BLaER1 treated with 17β-estradiol and CSF1 and Interleukin-3, amounts not matched to agents 10 nM and 100 nM (cell line): ENCODE results near the gene FHOD3.

ENCODE experiments used
- H3K27ac ChIP-seq, 11 experiments: shearing (Covaris generic); formaldehyde crosslinking; 2 replicates each; pipeline ENCODE4 v1.8.1; 2022
- H3K27me3 ChIP-seq, 11 experiments: shearing (Covaris generic); formaldehyde crosslinking; 2 replicates each; pipeline ENCODE4 v1.8.1; 2022
- H3K36me3 ChIP-seq, 11 experiments: shearing (Covaris generic); formaldehyde crosslinking; 2 replicates each; pipeline ENCODE4 v1.8.1; 2022
- H3K4me1 ChIP-seq, 10 experiments: shearing (Covaris generic); formaldehyde crosslinking; 2 replicates each; pipeline ENCODE4 v1.8.1; 2022
- H3K4me2 ChIP-seq, 11 experiments: shearing (Covaris generic); formaldehyde crosslinking; 2 replicates each; pipeline ENCODE4 v1.8.1; 2022
- H3K4me3 ChIP-seq, 10 experiments: shearing (Covaris generic); formaldehyde crosslinking; 2 replicates each; pipeline ENCODE4 v1.8.1; 2022
- H3K9ac ChIP-seq, 11 experiments: shearing (Covaris generic); formaldehyde crosslinking; 2 replicates each; pipeline ENCODE4 v1.8.1; 2022
- H3K9me3 ChIP-seq, 11 experiments: shearing (Covaris generic); formaldehyde crosslinking; replicated peaks in 1 of 11; 2 replicates each; pipeline ENCODE4 v1.8.1; 2022
- H4K20me1 ChIP-seq, 11 experiments: shearing (Covaris generic); formaldehyde crosslinking; 2 replicates each; pipeline ENCODE4 v1.8.1; 2022
- Cebpa-rat ChIP-seq, 11 experiments: shearing (Covaris generic); IDR thresholded peaks; 2 replicates each; pipeline ENCODE4 v1.8.1; 2022

FHOD3 gene

GRCh38 chr18:36301884-36302283 lies 4.4 kb downstream of the FHOD3 start:
- TF ChIP-seq Cebpa-rat (IDR thresholded peaks at IDR 0.05), result no peak
- Histone ChIP-seq H3K9me3 (no peaks in the 10 kb centered on the region), H3K4me1 (peaks cover 0 to 4% (median 0%) of the 10 kb centered on the region in 10 experiments; a peak in 2 of 20 replicates), H3K4me3 (no peak overlapping the region), H3K27me3 (peaks cover 13 to 37% (median 21%) of the 10 kb centered on the region in 11 experiments; a peak in 18 of 22 replicates), H4K20me1 (peaks cover 0 to 7% (median 0%) of the 10 kb centered on the region in 11 experiments; a peak in 2 of 22 replicates), H3K27ac (no peak overlapping the region), H3K36me3 (no peaks in the 10 kb centered on the region), H3K4me2 (no peak overlapping the region), H3K9ac (no peak overlapping the region)

DNA sequence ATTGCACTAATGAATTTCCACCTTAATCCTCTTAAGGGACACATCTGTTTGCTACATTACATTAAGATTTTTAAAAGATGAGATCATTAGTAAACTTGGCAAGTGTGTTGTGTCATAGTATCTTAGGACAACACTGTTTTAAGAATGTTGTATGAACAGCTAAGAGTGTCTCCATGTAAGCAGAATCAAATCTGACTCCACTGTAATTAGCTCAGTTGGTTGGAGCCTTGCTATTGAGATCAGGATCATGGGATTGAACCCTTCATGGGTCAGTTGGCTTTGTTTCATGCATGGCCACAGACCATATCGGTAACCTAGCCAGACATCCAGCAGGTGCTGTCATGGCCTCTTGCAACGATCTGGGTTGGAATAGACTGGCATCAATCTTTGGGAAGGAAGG lies 5.2 kb downstream of the FHOD3 start:
- Histone ChIP-seq H3K36me3 (no peaks in the 10 kb centered on the region), H3K9ac (no peak overlapping the region), H3K4me1 (peaks cover 0 to 4% (median 0%) of the 10 kb centered on the region in 10 experiments; a peak in 1 of 20 replicates), H3K9me3 (no peaks in the 10 kb centered on the region), H3K27me3 (peaks cover 13 to 31% (median 19%) of the 10 kb centered on the region in 11 experiments; a peak in 18 of 22 replicates), H3K4me2 (no peak overlapping the region), H3K4me3 (no peak overlapping the region), H4K20me1 (peaks cover 0 to 7% (median 0%) of the 10 kb centered on the region in 11 experiments; a peak in 2 of 22 replicates), H3K27ac (no peak overlapping the region)
- TF ChIP-seq Cebpa-rat (IDR thresholded peaks at IDR 0.05), result no peak

- TF ChIP-seq Cebpa-rat (IDR thresholded peaks at IDR 0.05), result no peak
Measured at GRCh38 chr18:36303211-36303844, 5.8 kb downstream of the FHOD3 start.

GRCh38 chr18:36304723-36305122 lies 7.2 kb downstream of the FHOD3 start:
- peaks cover 0 to 10% (median 0%) of the 10 kb centered on the region in 11 experiments; a peak in 7 of 22 replicates for H3K27me3 ChIP-seq
- no peak overlapping the region for H3K27ac ChIP-seq
- H3K4me2 ChIP-seq, result no peak overlapping the region
- no peak overlapping the region for H3K4me3 ChIP-seq
- no peak for TF ChIP-seq Cebpa-rat (IDR thresholded peaks at IDR 0.05)
- H3K9me3 ChIP-seq, result no peaks in the 10 kb centered on the region
- peaks cover 0 to 7% (median 0%) of the 10 kb centered on the region in 11 experiments; a peak in 1 of 22 replicates for H4K20me1 ChIP-seq
- no peaks in the 10 kb centered on the region for H3K36me3 ChIP-seq
- no peaks in the 10 kb centered on the region for H3K4me1 ChIP-seq
- no peak overlapping the region for H3K9ac ChIP-seq

More at GRCh38 chr18:36303211-36303844, 5.8 kb downstream of the FHOD3 start:
- no peak overlapping the region for H3K27ac ChIP-seq
- H3K36me3 ChIP-seq, result no peaks in the 10 kb centered on the region
- H3K4me2 ChIP-seq, result no peak overlapping the region
- peaks cover 9 to 24% (median 13%) of the 10 kb centered on the region in 11 experiments; a peak in 16 of 22 replicates for H3K27me3 ChIP-seq
- H3K4me1 ChIP-seq, result peaks cover 0 to 4% (median 0%) of the 10 kb centered on the region in 10 experiments; a peak in 1 of 20 replicates
- H3K4me3 ChIP-seq, result no peak overlapping the region
- peaks cover 0 to 7% (median 0%) of the 10 kb centered on the region in 11 experiments; a peak in 1 of 22 replicates for H4K20me1 ChIP-seq
- H3K9ac ChIP-seq, result no peak overlapping the region
- H3K9me3 ChIP-seq, result no peaks in the 10 kb centered on the region

- H3K4me1 ChIP-seq, result no peaks in the 10 kb centered on the region
- no peak overlapping the region for H3K27ac ChIP-seq
- H3K36me3 ChIP-seq, result no peaks in the 10 kb centered on the region
- H4K20me1 ChIP-seq, result peaks cover 0 to 4% (median 0%) of the 10 kb centered on the region in 11 experiments; a peak in 1 of 22 replicates
- no peak overlapping the region for H3K4me2 ChIP-seq
- H3K4me3 ChIP-seq, result no peak overlapping the region
- H3K27me3 ChIP-seq, result peaks cover 0 to 4% (median 0%) of the 10 kb centered on the region in 11 experiments; a peak in 2 of 22 replicates
- H3K9me3 ChIP-seq, result no peaks in the 10 kb centered on the region
- H3K9ac ChIP-seq, result no peak overlapping the region
- no peak for TF ChIP-seq Cebpa-rat (IDR thresholded peaks at IDR 0.05)
Measured at GRCh38 chr18:36305375-36305774, 7.9 kb downstream of the FHOD3 start.

GRCh38 chr18:36307513-36307912 lies 10.0 kb downstream of the FHOD3 start:
- TF ChIP-seq Cebpa-rat (IDR thresholded peaks at IDR 0.05), result no peak
- Histone ChIP-seq H4K20me1 (no peaks in the 10 kb centered on the region), H3K27ac (no peak overlapping the region), H3K9me3 (no peaks in the 10 kb centered on the region), H3K9ac (no peak overlapping the region), H3K4me3 (no peak overlapping the region), H3K4me1 (no peaks in the 10 kb centered on the region), H3K4me2 (no peak overlapping the region), H3K36me3 (no peaks in the 10 kb centered on the region), H3K27me3 (no peaks in the 10 kb centered on the region)

GRCh38 chr18:36308711-36309435 lies 11.4 kb downstream of the FHOD3 start:
- Histone ChIP-seq H4K20me1 (no peaks in the 10 kb centered on the region), H3K4me2 (no peak overlapping the region), H3K4me3 (no peak overlapping the region), H3K27me3 (no peaks in the 10 kb centered on the region), H3K27ac (no peak overlapping the region), H3K36me3 (no peaks in the 10 kb centered on the region), H3K9ac (no peak overlapping the region), H3K9me3 (no peaks in the 10 kb centered on the region), H3K4me1 (peaks cover 0 to under 1% (median 0%) of the 10 kb centered on the region in 10 experiments; a peak in 1 of 20 replicates)
- TF ChIP-seq Cebpa-rat (IDR thresholded peaks at IDR 0.05), result no peak

DNA sequence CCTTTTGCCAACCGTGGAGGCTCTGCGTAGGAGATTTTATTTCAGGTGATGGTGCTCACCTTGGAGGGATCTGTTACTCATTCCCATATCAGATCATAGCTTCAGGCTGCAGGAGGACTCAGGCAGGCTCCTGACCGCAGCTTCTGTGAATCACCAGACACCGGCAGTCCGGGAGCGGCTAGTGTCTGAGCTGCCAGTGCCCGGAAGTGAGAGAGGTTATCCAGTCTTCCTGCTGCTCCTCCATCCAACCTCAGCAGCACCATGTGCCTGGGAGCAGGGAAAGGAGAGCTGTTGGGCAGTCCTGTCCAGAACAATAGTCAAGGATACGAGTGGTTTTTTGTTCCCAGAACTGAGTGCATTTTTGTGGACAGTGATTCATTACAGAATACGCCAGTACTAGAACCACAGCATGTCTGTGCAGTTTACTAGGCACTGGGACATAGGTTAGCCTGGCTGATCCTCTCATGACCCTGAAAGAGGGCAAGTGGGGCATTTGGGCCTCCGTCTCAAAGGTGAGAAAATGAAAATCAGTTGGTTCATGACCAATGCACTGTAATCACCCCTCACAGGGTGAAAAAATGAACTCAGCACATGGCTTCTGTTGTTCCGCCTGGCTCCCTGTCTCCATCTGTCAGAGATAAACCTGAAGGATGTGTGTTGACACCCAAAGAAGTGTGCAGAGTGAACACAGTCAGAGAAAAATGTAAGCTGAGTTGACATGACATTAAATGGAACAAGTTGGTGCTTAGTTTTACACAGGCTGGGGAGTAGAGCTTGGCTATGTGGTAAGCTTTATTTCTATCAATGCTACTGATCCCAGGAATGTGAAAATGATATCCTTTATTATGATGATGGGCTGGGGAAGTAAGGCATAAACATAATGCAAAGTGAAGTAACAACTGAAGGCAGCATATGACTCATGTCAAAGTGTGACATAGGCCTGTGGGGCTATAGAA lies 12.2 kb downstream of the FHOD3 start:
- no peak overlapping the region for H3K4me2 ChIP-seq
- TF ChIP-seq Cebpa-rat (IDR thresholded peaks at IDR 0.05), result no peak

More for the DNA sequence above, 12.2 kb downstream of the FHOD3 start:
- H4K20me1 ChIP-seq, result no peaks in the 10 kb centered on the region
- H3K9me3 ChIP-seq, result no peaks in the 10 kb centered on the region
- H3K4me3 ChIP-seq, result no peak overlapping the region
- no peak overlapping the region for H3K27ac ChIP-seq
- H3K27me3 ChIP-seq, result no peaks in the 10 kb centered on the region
- peaks cover 2 to 9% (median 4%) of the 10 kb centered on the region in 10 experiments; a peak in 14 of 20 replicates for H3K4me1 ChIP-seq
- H3K36me3 ChIP-seq, result no peaks in the 10 kb centered on the region
- H3K9ac ChIP-seq, result no peak overlapping the region
